IMR-90 (cell line): Measurements from ENCODE around the gene UNC13C. TPM values are rescaled to one million over a fixed set of nuclear protein-coding genes. Genes with fewer than 3 reads are reported as not detected.

Experiments used
- ATAC-seq: fragments of 200-7000 bp; cut with Tn5 transposase; 2 replicates; pipeline ENCODE4 v1.9.1; 2020; ENCODE audit warnings: low read depth, mild to moderate bottlenecking, moderate library complexity
- BruUV-seq: library from RNA; stranded (reverse); fragments of 400-500 nt; replicated peaks from 2 replicates; lab custom pipeline; 2021; lab: Mats Ljungman, UMichigan
- CTCF ChIA-PET: fragments of 300-600 bp; formaldehyde crosslinking; extraction: SDS; loops from one replicate; lab custom pipeline; 2021; ENCODE audit warnings: antibody characterized with exemption; lab: Yijun Ruan, JAX
- POLR2A ChIA-PET: fragments of 300-600 bp; sonication (Branson Sonifier 250); formaldehyde crosslinking; loops from one replicate; lab custom pipeline; 2022; ENCODE audit warnings: antibody characterized with exemption; ENCODE audit not compliant: unreplicated experiment; lab: Charles Lee
- DNase-seq: peaks from one replicate; pipeline ENCODE4 v3.0.0; 2013
- H2AFZ ChIP-seq: replicated peaks from 2 replicates; pipeline ENCODE3; 2013; ENCODE audit warnings: low read length, mild to moderate bottlenecking; ENCODE audit not compliant: poor library complexity
- H2AK5ac ChIP-seq: 2 replicates; pipeline ENCODE4 v1.6.1; 2013; ENCODE audit warnings: low read depth, low read length, inconsistent platforms
- H2AK9ac ChIP-seq: replicated peaks from 2 replicates; pipeline ENCODE3; 2013; ENCODE audit warnings: mild to moderate bottlenecking, low read depth, low read length, moderate library complexity; ENCODE audit not compliant: poor library complexity
- H2BK120ac ChIP-seq: 2 replicates; pipeline ENCODE4 v1.6.1; 2013; ENCODE audit warnings: low read depth, low read length, inconsistent platforms
- H2BK15ac ChIP-seq: 3 replicates; pipeline ENCODE4 v1.6.1; 2013; ENCODE audit warnings: low read depth, low read length, inconsistent platforms
- H2BK20ac ChIP-seq: 2 replicates; pipeline ENCODE4 v1.6.1; 2013; ENCODE audit warnings: low read depth, mild to moderate bottlenecking, inconsistent platforms, low read length, moderate library complexity
- H2BK5ac ChIP-seq: 2 replicates; pipeline ENCODE4 v1.6.1; 2013; ENCODE audit warnings: mild to moderate bottlenecking, low read depth, low read length, inconsistent platforms; ENCODE audit not compliant: poor library complexity, severe bottlenecking
- H3K14ac ChIP-seq: replicated peaks from 2 replicates; pipeline ENCODE4 v1.6.1; 2013; ENCODE audit warnings: low read depth, low read length, inconsistent platforms
- H3K18ac ChIP-seq: 2 replicates; pipeline ENCODE4 v1.6.1; 2013; ENCODE audit warnings: low read depth, low read length, control low read depth
- H3K23ac ChIP-seq: 2 replicates; pipeline ENCODE4 v1.6.1; 2013; ENCODE audit warnings: low read depth, low read length, inconsistent platforms
- H3K27ac ChIP-seq: 2 replicates; pipeline ENCODE4 v1.5.1; 2013; ENCODE audit warnings: mild to moderate bottlenecking, control low read depth, low read length; ENCODE audit not compliant: insufficient read depth
- H3K27me3 ChIP-seq: 2 replicates; pipeline ENCODE4 v1.6.1; 2013; ENCODE audit warnings: low read length; ENCODE audit not compliant: control insufficient read depth, insufficient read depth
- H3K36me3 ChIP-seq: 2 replicates; pipeline ENCODE4 v1.6.1; 2013; ENCODE audit warnings: low read length, mixed read lengths; ENCODE audit not compliant: control insufficient read depth, insufficient read depth
- H3K4ac ChIP-seq: 2 replicates; pipeline ENCODE4 v1.6.1; 2013; ENCODE audit warnings: low read depth, low read length, inconsistent platforms
- H3K4me1 ChIP-seq: 2 replicates; pipeline ENCODE4 v1.6.1; 2013; ENCODE audit warnings: low read length, mixed read lengths; ENCODE audit not compliant: control insufficient read depth, insufficient read depth
- H3K4me2 ChIP-seq: 2 replicates; pipeline ENCODE4 v1.6.1; 2013; ENCODE audit warnings: low read depth, mild to moderate bottlenecking, control low read depth, low read length, moderate library complexity
- H3K4me3 ChIP-seq: 2 replicates; pipeline ENCODE4 v1.5.1; 2013; ENCODE audit warnings: low read depth, mild to moderate bottlenecking, control low read depth, low read length, moderate library complexity; ENCODE audit not compliant: insufficient read depth
- H3K56ac ChIP-seq: 2 replicates; pipeline ENCODE4 v1.6.1; 2013; ENCODE audit warnings: low read length, inconsistent platforms; ENCODE audit not compliant: insufficient read depth; ENCODE audit errors: extremely low read depth
- H3K79me1 ChIP-seq, 2 experiments: 2 replicates each; pipeline ENCODE4 v1.6.1; 2013; ENCODE audit warnings: low read length in 2 of 2, inconsistent platforms in 1 of 2, low read depth in 1 of 2
- H3K9ac ChIP-seq: 2 replicates; pipeline ENCODE4 v1.6.1; 2013; ENCODE audit warnings: low read depth, low read length, control low read depth
- H3K9me1 ChIP-seq: 2 replicates; pipeline ENCODE4 v1.6.1; 2013; ENCODE audit warnings: low read length, inconsistent platforms; ENCODE audit not compliant: insufficient read depth
- H3K9me3 ChIP-seq: 2 replicates; pipeline ENCODE4 v1.6.1; 2013; ENCODE audit warnings: low read length; ENCODE audit not compliant: control insufficient read depth, insufficient read depth
- H4K20me1 ChIP-seq: 2 replicates; pipeline ENCODE4 v1.6.1; 2013; ENCODE audit warnings: low read length, inconsistent platforms; ENCODE audit not compliant: insufficient read depth
- H4K5ac ChIP-seq: 2 replicates; pipeline ENCODE4 v1.6.1; 2013; ENCODE audit warnings: mild to moderate bottlenecking, low read depth, low read length, control low read depth
- H4K8ac ChIP-seq, 2 experiments: 2 replicates each; pipeline ENCODE4 v1.6.1; 2013; ENCODE audit warnings: low read depth in 2 of 2, low read length in 2 of 2, control low read depth in 1 of 2, inconsistent platforms in 1 of 2
- H4K91ac ChIP-seq: 2 replicates; pipeline ENCODE4 v1.6.1; 2013; ENCODE audit warnings: low read depth, low read length, inconsistent platforms; ENCODE audit not compliant: insufficient read depth
- CTCF ChIP-seq: conservative IDR thresholded peaks from 2 replicates; pipeline ENCODE4 v1.5.1; 2012; ENCODE audit warnings: mild to moderate bottlenecking, low read depth, low read length, improper control_type of control experiment
- ELK1 ChIP-seq: fragments of 150-350 bp; IDR thresholded peaks from 2 replicates; pipeline ENCODE4 v1.6.1; 2016; ENCODE audit warnings: low read depth, mild to moderate bottlenecking, low read length, moderate library complexity, borderline replicate concordance
- FOS ChIP-seq: fragments of 150-350 bp; IDR thresholded peaks from 2 replicates; pipeline ENCODE4 v1.6.1; 2016; ENCODE audit warnings: low read depth, low read length
- MAZ ChIP-seq: IDR thresholded peaks from 2 replicates; pipeline ENCODE4 v1.6.1; 2012; ENCODE audit warnings: low read depth, mild to moderate bottlenecking, low read length, improper control_type of control experiment, moderate library complexity, borderline replicate concordance
- MXI1 ChIP-seq: IDR thresholded peaks from 2 replicates; pipeline ENCODE4 v1.6.1; 2012; ENCODE audit warnings: low read depth, mild to moderate bottlenecking, low read length, moderate library complexity, borderline replicate concordance
- NFE2L2 ChIP-seq: fragments of 150-350 bp; IDR thresholded peaks from 2 replicates; pipeline ENCODE4 v1.6.1; 2016; ENCODE audit warnings: low read depth, mild to moderate bottlenecking, low read length
- POLR2A ChIP-seq: IDR thresholded peaks from 2 replicates; pipeline ENCODE4 v1.6.1; 2012; ENCODE audit warnings: mild to moderate bottlenecking, low read depth, low read length
- RCOR1 ChIP-seq: IDR thresholded peaks from 2 replicates; pipeline ENCODE4 v1.6.1; 2012; ENCODE audit warnings: mild to moderate bottlenecking, low read length, improper control_type of control experiment; ENCODE audit not compliant: insufficient replicate concordance
- USF2 ChIP-seq: fragments of 150-350 bp; IDR thresholded peaks from 2 replicates; pipeline ENCODE4 v1.6.1; 2017; ENCODE audit warnings: mild to moderate bottlenecking, antibody characterized with exemption, low read length, low read depth
- WGBS, 2 experiments: methylation state at CpG; one replicate each; pipeline versions ENCODE4 v1.1.5 to v1.1.7; 2013; ENCODE audit warnings: missing lambda C conversion rate in 2 of 2; ENCODE audit not compliant: insufficient read length in 1 of 2; ENCODE audit errors: extremely low coverage in 2 of 2; 5-methylcytosine and 5-hydroxymethylcytosine counted together
- dilution Hi-C: fragments of 300-500 bp; cut with HindIII; formaldehyde crosslinking; loops from one replicate; pipeline ENCODE4 v1.14.3; 2018; ENCODE audit warnings: low sequenced_read_pairs; ENCODE audit not compliant: unreplicated experiment
- in situ Hi-C: fragments of 300-500 bp; cut with MboI; formaldehyde crosslinking; loops from 3 replicates; pipeline ENCODE4 v1.14.3; 2019; ENCODE audit warnings: low sequenced_read_pairs, inconsistent platforms, mixed read lengths
- intact Hi-C: fragments of 100-400 bp; cut with micrococcal nuclease; formaldehyde crosslinking; loops from 2 replicates; pipeline ENCODE4 v1.10.0; 2022
- polyA plus RNA-seq, 3 experiments: library from polyadenylated mRNA; depleted of rRNA; stranded (reverse); fragments of >200 nt; gene quantifications; 2 replicates each; pipeline ENCODE4 v1.2.3, GENCODE V29; 2012; ENCODE audit warnings: low replicate concordance in 1 of 3
- total RNA-seq: library from RNA; depleted of rRNA; stranded (reverse); fragments of >200 nt; gene quantifications from 2 replicates; pipeline ENCODE4 v1.2.3, GENCODE V29; 2012

Gene UNC13C
- total and polyA plus RNA-seq, 2 of the 4 experiments (the other 2 are of a cell fraction): not detected

- H3K14ac ChIP-seq: no peak overlapping the region
- DNase-seq (no peak), ATAC-seq (no peak)
- no peak overlapping the region for H2AFZ ChIP-seq
- CTCF ChIA-PET: no interaction called here
- dilution Hi-C loops: no loop called here
- H4K20me1 ChIP-seq: no peaks in the 10 kb centered on the region
- H3K27ac ChIP-seq: no peak overlapping the region
- no peak overlapping the region for H3K4me2 ChIP-seq
- H3K4me1 ChIP-seq: no peaks in the 10 kb centered on the region
- in situ Hi-C loops: no loop called here
- intact Hi-C loops: no loop called here
- H3K4ac ChIP-seq: no peak overlapping the region
- WGBS, 2 experiments: no CpG with 5 or more reads among the region's 5 CpGs
- BruUV-seq: no TSS peak
- no peak overlapping the region for H2BK15ac ChIP-seq
- no peak overlapping the region for H4K8ac ChIP-seq
- no peak overlapping the region for H3K23ac ChIP-seq
- no peaks in the 10 kb centered on the region for H3K36me3 ChIP-seq
- H4K91ac ChIP-seq: no peak overlapping the region
- H3K4me3 ChIP-seq: no peak overlapping the region
- no peak overlapping the region for H2BK20ac ChIP-seq
- no peak overlapping the region for H2AK5ac ChIP-seq
- H4K5ac ChIP-seq: no peak overlapping the region
- no peaks in the 10 kb centered on the region for H3K79me1 ChIP-seq
- no peak overlapping the region for H2AK9ac ChIP-seq
- no peaks in the 10 kb centered on the region for H3K9me1 ChIP-seq
- POLR2A ChIA-PET: no interaction called here
- no peak overlapping the region for H3K18ac ChIP-seq
- no peak overlapping the region for H2BK5ac ChIP-seq
- H2BK120ac ChIP-seq: no peak overlapping the region
- no peaks in the 10 kb centered on the region for H3K27me3 ChIP-seq
- no peak overlapping the region for H3K56ac ChIP-seq
- TF ChIP-seq NFE2L2 (no peak), CTCF (no peak), MXI1 (no peak), MAZ (no peak), ELK1 (no peak), FOS (no peak), USF2 (no peak), POLR2A (no peak), RCOR1 (no peak)
- H3K9me3 ChIP-seq: no peaks in the 10 kb centered on the region
- no peak overlapping the region for H3K9ac ChIP-seq
Measured at GRCh38 chr15:54519577-54519976, 541.3 kb downstream of the UNC13C start.
